WTC11 (cell line): ENCODE data around the gene DUSP3.

ENCODE experiments used
- AFF4 ChIP-seq: sonication (generic); formaldehyde crosslinking; IDR thresholded peaks from 2 replicates; pipeline ENCODE4 v1.8.1; 2023; ENCODE audit warnings: mild to moderate bottlenecking, missing genetic modification reagents, borderline replicate concordance
- AR ChIP-seq: fragments of 250-450 bp; sonication (Bioruptor Pico); IDR thresholded peaks from 2 replicates; pipeline ENCODE4 v1.9.0; 2021; ENCODE audit warnings: mild to moderate bottlenecking
- ATF1 ChIP-seq: sonication (generic); formaldehyde crosslinking; IDR thresholded peaks from 2 replicates; pipeline ENCODE4 v1.8.1; 2023; ENCODE audit warnings: mild to moderate bottlenecking, moderate library complexity, missing genetic modification reagents
- ATF6 ChIP-seq: sonication (generic); formaldehyde crosslinking; IDR thresholded peaks from 2 replicates; pipeline ENCODE4 v1.8.1; 2023; ENCODE audit warnings: mild to moderate bottlenecking, missing genetic modification reagents
- CTCF ChIP-seq: fragments of 200-600 bp; IDR thresholded peaks from 2 replicates; pipeline ENCODE4 v1.8.0; 2022; ENCODE audit warnings: antibody characterized with exemption
- E2F1 ChIP-seq: sonication (generic); formaldehyde crosslinking; IDR thresholded peaks from 2 replicates; pipeline ENCODE4 v1.8.0; 2022; ENCODE audit warnings: mild to moderate bottlenecking, missing genetic modification reagents
- EMX1 ChIP-seq: fragments of 250-450 bp; sonication (Bioruptor Pico); IDR thresholded peaks from 2 replicates; pipeline ENCODE4 v1.8.0; 2021; ENCODE audit warnings: mild to moderate bottlenecking
- IRF2 ChIP-seq: sonication (generic); formaldehyde crosslinking; IDR thresholded peaks from 2 replicates; pipeline ENCODE4 v1.8.0; 2022; ENCODE audit warnings: low read depth, missing genetic modification reagents, borderline replicate concordance
- KAT7 ChIP-seq: sonication (generic); formaldehyde crosslinking; IDR thresholded peaks from 2 replicates; pipeline ENCODE4 v1.8.1; 2023; ENCODE audit warnings: missing genetic modification reagents, mild to moderate bottlenecking, borderline replicate concordance
- SMAD3 ChIP-seq: sonication (generic); formaldehyde crosslinking; IDR thresholded peaks from 2 replicates; pipeline ENCODE4 v1.8.0; 2022; ENCODE audit warnings: missing genetic modification reagents, mild to moderate bottlenecking, borderline replicate concordance
- SP1 ChIP-seq: sonication (generic); formaldehyde crosslinking; conservative IDR thresholded peaks from 2 replicates; pipeline ENCODE4 v1.8.1; 2022; ENCODE audit warnings: missing genetic modification reagents
- TEAD4 ChIP-seq: sonication (generic); formaldehyde crosslinking; IDR thresholded peaks from 2 replicates; pipeline ENCODE4 v1.8.0; 2022; ENCODE audit warnings: mild to moderate bottlenecking, missing genetic modification reagents
- ZNF138 ChIP-seq: sonication (generic); formaldehyde crosslinking; conservative IDR thresholded peaks from 2 replicates; pipeline ENCODE4 v1.8.1; 2022; ENCODE audit warnings: mild to moderate bottlenecking, moderate library complexity, missing genetic modification reagents

GRCh38 chr17:43719578-43719977, 59.2 kb downstream of the DUSP3 start:
- TF ChIP-seq CTCF, result no peak
- no peak for TF ChIP-seq IRF2
- TF ChIP-seq KAT7 (CRISPR knock-in tag), result no peak
- no peak for TF ChIP-seq TEAD4 (CRISPR knock-in tag)
- no peak for TF ChIP-seq ZNF138
- no peak for TF ChIP-seq ATF6
- no peak for TF ChIP-seq E2F1 (CRISPR knock-in tag)
- no peak for TF ChIP-seq EMX1 (CRISPR knock-in tag)
- no peak for TF ChIP-seq SP1 (CRISPR knock-in tag)
- TF ChIP-seq ATF1 (CRISPR knock-in tag), result no peak
- no peak for TF ChIP-seq AFF4 (CRISPR knock-in tag)
- no peak for TF ChIP-seq AR (CRISPR knock-in tag)
- TF ChIP-seq SMAD3, result no peak
